H9 (cell line): ENCODE data around the gene GAL3ST3. TPM values are rescaled to one million over a fixed set of nuclear protein-coding genes. Genes with fewer than 3 reads are reported as not detected.
"Not testable (repeated sequence)": the region's sequence is repeated elsewhere in the genome, so short reads cannot be mapped to it uniquely, and the experiment has no call there.

ENCODE experiments used
- DNase-seq: peaks from one replicate; pipeline ENCODE4 v3.0.0-alpha.2; 2017
- H2AFZ ChIP-seq: one replicate; pipeline ENCODE4 v1.6.1; 2013; ENCODE audit warnings: mild to moderate bottlenecking, low read length, control low read depth, moderate library complexity
- H2AK5ac ChIP-seq: 2 replicates; pipeline ENCODE4 v1.6.1; 2013; ENCODE audit warnings: low read length, control low read depth, mixed read lengths; ENCODE audit not compliant: insufficient read length
- H2BK120ac ChIP-seq: one replicate; pipeline ENCODE4 v1.6.1; 2013; ENCODE audit warnings: low read depth, mild to moderate bottlenecking, low read length, control low read depth, inconsistent platforms; ENCODE audit not compliant: poor library complexity, severe bottlenecking
- H2BK12ac ChIP-seq: 2 replicates; pipeline ENCODE4 v1.6.1; 2013; ENCODE audit warnings: low read length, control low read depth, mixed read lengths, low read depth; ENCODE audit not compliant: insufficient read length
- H2BK15ac ChIP-seq: 2 replicates; pipeline ENCODE4 v1.6.1; 2013; ENCODE audit warnings: low read depth, low read length, control low read depth
- H2BK20ac ChIP-seq: one replicate; pipeline ENCODE4 v1.6.1; 2013; ENCODE audit warnings: low read depth, mild to moderate bottlenecking, low read length, control low read depth, inconsistent platforms; ENCODE audit not compliant: poor library complexity, severe bottlenecking
- H2BK5ac ChIP-seq: 2 replicates; pipeline ENCODE4 v1.6.1; 2013; ENCODE audit warnings: low read length, control low read depth, mixed read lengths; ENCODE audit not compliant: insufficient read length
- H3K14ac ChIP-seq: 2 replicates; pipeline ENCODE4 v1.6.1; 2013; ENCODE audit warnings: low read length, control low read depth; ENCODE audit not compliant: insufficient read depth
- H3K18ac ChIP-seq: 2 replicates; pipeline ENCODE4 v1.6.1; 2013; ENCODE audit warnings: low read depth, mild to moderate bottlenecking, mixed read lengths, low read length, control low read depth; ENCODE audit not compliant: insufficient read length
- H3K23ac ChIP-seq: 2 replicates; pipeline ENCODE4 v1.6.1; 2013; ENCODE audit warnings: low read length, control low read depth, mixed read lengths, low read depth; ENCODE audit not compliant: insufficient read length
- H3K23me2 ChIP-seq: 2 replicates; pipeline ENCODE4 v1.6.1; 2013; ENCODE audit warnings: low read depth, mild to moderate bottlenecking, mixed read lengths, low read length, control low read depth; ENCODE audit not compliant: insufficient read length, poor library complexity, severe bottlenecking
- H3K27ac ChIP-seq: 2 replicates; pipeline ENCODE4 v1.5.1; 2013; ENCODE audit warnings: low read length, control low read depth, mixed read lengths, low read depth; ENCODE audit not compliant: insufficient read length
- H3K27me3 ChIP-seq: 2 replicates; pipeline ENCODE4 v1.6.1; 2013; ENCODE audit warnings: low read length, control low read depth, inconsistent platforms; ENCODE audit not compliant: insufficient read depth
- H3K4ac ChIP-seq: 2 replicates; pipeline ENCODE4 v1.6.1; 2013; ENCODE audit warnings: low read depth, mild to moderate bottlenecking, control low read depth, inconsistent platforms, low read length, moderate library complexity
- H3K4me1 ChIP-seq: 2 replicates; pipeline ENCODE4 v1.6.1; 2013; ENCODE audit warnings: low read length, control low read depth, inconsistent platforms; ENCODE audit not compliant: insufficient read depth
- H3K4me2 ChIP-seq: 2 replicates; pipeline ENCODE4 v1.6.1; 2013; ENCODE audit warnings: low read length, control low read depth, mixed read lengths; ENCODE audit not compliant: insufficient read length, insufficient read depth
- H3K56ac ChIP-seq: 2 replicates; pipeline ENCODE4 v1.6.1; 2013; ENCODE audit warnings: low read depth, mild to moderate bottlenecking, mixed read lengths, low read length, control low read depth; ENCODE audit not compliant: insufficient read length
- H3K79me1 ChIP-seq: 2 replicates; pipeline ENCODE4 v1.6.1; 2013; ENCODE audit warnings: low read depth, mild to moderate bottlenecking, moderate library complexity, low read length, control low read depth, inconsistent platforms; ENCODE audit not compliant: insufficient read depth, poor library complexity, severe bottlenecking
- H3K79me2 ChIP-seq: 2 replicates; pipeline ENCODE4 v1.6.1; 2013; ENCODE audit warnings: low read length, control low read depth, inconsistent platforms; ENCODE audit not compliant: insufficient read depth
- H3K9ac ChIP-seq: 2 replicates; pipeline ENCODE4 v1.6.1; 2013; ENCODE audit warnings: low read length, control low read depth, mixed read lengths; ENCODE audit not compliant: insufficient read length; ENCODE audit errors: extremely low read depth
- H3K9me3 ChIP-seq: one replicate; pipeline ENCODE4 v1.6.1; 2013; ENCODE audit warnings: low read depth, low read length, inconsistent platforms; ENCODE audit not compliant: control insufficient read depth
- H3T11ph ChIP-seq: one replicate; pipeline ENCODE4 v1.6.1; 2013; ENCODE audit warnings: mild to moderate bottlenecking, low read length, control low read depth, inconsistent platforms
- H4K20me1 ChIP-seq: one replicate; pipeline ENCODE4 v1.6.1; 2013; ENCODE audit not compliant: control insufficient read depth, insufficient read length, insufficient read depth
- H4K5ac ChIP-seq: 2 replicates; pipeline ENCODE4 v1.6.1; 2013; ENCODE audit warnings: low read depth, mild to moderate bottlenecking, mixed read lengths, low read length, control low read depth; ENCODE audit not compliant: insufficient read length
- H4K8ac ChIP-seq: replicated peaks from 2 replicates; pipeline ENCODE4 v1.6.1; 2013; ENCODE audit warnings: low read length, control low read depth, mixed read lengths, low read depth; ENCODE audit not compliant: insufficient read length
- H4K91ac ChIP-seq: 2 replicates; pipeline ENCODE4 v1.6.1; 2013; ENCODE audit warnings: low read depth, mild to moderate bottlenecking, moderate library complexity, mixed read lengths, low read length, control low read depth; ENCODE audit not compliant: insufficient read length
- H3K27ac Mint-ChIP-seq, 3 experiments: 2 replicates in 2 of 3; 3 replicates in 1 of 3; pipeline ENCODE4 v1.8.0; 2020 to 2021; ENCODE audit warnings: mixed read lengths in 3 of 3, mild to moderate bottlenecking in 1 of 3, moderate library complexity in 1 of 3
- H3K27me3 Mint-ChIP-seq: 2 replicates; pipeline ENCODE4 v1.8.0; 2021; ENCODE audit warnings: low read depth, mild to moderate bottlenecking, moderate library complexity, mixed read lengths
- H3K36me3 Mint-ChIP-seq, 3 experiments: 2 replicates in 2 of 3; 3 replicates in 1 of 3; pipeline ENCODE4 v1.8.0; 2020 to 2021; ENCODE audit warnings: low read depth in 3 of 3, mixed read lengths in 3 of 3; ENCODE audit not compliant: insufficient read depth in 1 of 3
- H3K4me1 Mint-ChIP-seq, 2 experiments: 2 replicates each; pipeline ENCODE4 v1.8.0; 2020; ENCODE audit warnings: mixed read lengths in 2 of 2
- H3K4me3 Mint-ChIP-seq, 2 experiments: 2 replicates in 1 of 2; 3 replicates in 1 of 2; pipeline ENCODE4 v1.8.0; 2020 to 2021; ENCODE audit warnings: mild to moderate bottlenecking in 2 of 2, mixed read lengths in 2 of 2, moderate library complexity in 1 of 2
- H3K9me3 Mint-ChIP-seq, 2 experiments: 2 replicates in 1 of 2; 3 replicates in 1 of 2; pipeline ENCODE4 v1.8.0; 2020; ENCODE audit warnings: mild to moderate bottlenecking in 2 of 2, mixed read lengths in 2 of 2, moderate library complexity in 1 of 2
- WGBS: extraction: QIAGEN DNeasy Blood & Tissue Kit; methylation state at CpG from one replicate; pipeline ENCODE4 v1.1.7; 2013; ENCODE audit warnings: missing lambda C conversion rate, low lambda C conversion rate, mixed read lengths; ENCODE audit not compliant: insufficient read length; ENCODE audit errors: extremely low coverage; 5-methylcytosine and 5-hydroxymethylcytosine counted together
- long read RNA-seq: library from polyadenylated mRNA; unstranded; transcript quantifications from one replicate; pipeline ENCODE4 v2.0.0, GENCODE V29; 2020
- total RNA-seq: library from RNA; stranded (reverse); gene quantifications from 2 replicates; pipeline ENCODE4 v1.2.1, GENCODE V29; 2021
- TF ChIP-seq, protein P1 (sequence below): fragments of 200-600 bp; sonication (generic); conservative IDR thresholded peaks from 3 replicates; pipeline ENCODE4 v1.8.0; 2021; ENCODE audit warnings: antibody characterized with exemption, mild to moderate bottlenecking

The GAL3ST3 gene
- total RNA-seq: 17.2 and 19.8 TPM in 2 replicates
- long read RNA-seq, transcript GAL3ST3-201 (3 exons, 2,133 nt): major isoform, 11 of 15 reads
- long read RNA-seq, partial matches to known transcripts: 1 of 15 reads
- long read RNA-seq, other reads (novel, unspliced or antisense): 3 of 15 reads

DNA sequence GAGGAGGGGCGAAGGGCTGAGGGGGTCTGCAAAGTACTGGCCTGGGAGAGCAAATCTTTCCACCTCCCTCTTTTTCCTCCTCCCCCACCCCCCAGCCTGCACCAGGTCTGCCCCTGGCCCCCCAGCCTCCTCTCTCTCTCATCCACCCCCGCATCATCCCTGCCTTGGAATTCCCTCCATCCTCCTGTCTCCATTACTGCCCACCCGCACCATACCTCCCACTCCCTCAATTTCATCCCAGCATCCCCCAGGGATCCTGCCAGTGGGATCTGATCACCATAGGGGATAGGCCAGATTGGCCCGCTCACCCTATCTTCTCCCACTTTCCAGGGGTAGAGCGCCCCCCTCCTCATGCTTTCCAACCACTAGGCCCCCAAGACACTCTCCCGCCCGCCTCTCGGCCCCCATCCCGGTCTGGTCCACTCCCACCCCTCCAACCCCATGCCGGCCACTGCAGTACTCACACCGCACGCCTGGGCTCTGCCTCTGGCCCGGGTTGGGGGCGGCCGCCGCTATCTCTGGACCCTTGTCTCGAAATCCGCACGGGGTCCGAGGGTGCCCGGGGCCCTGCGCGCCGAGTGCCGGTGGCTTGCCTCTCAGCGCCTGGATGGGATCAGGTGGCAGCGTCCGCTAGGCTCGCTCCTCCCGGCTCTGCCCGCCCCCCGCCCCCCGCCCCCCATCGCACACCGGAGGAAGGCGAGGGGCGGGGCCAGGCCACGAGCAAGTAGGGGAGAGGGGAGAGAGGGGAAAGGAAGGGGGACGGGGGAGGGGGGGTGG, at the start of gene GAL3ST3:
Gene GAL3ST3, minus strand, starts transcription at position 615 of the 777 bp plus-strand sequence. CDS start 3,746 bp downstream, outside the sequence.
- Histone ChIP-seq H2BK12ac (no peak within 1 kb of the TSS), H3K14ac (no peak within 1 kb of the TSS; the same call in 1 of the 2 replicates), H4K5ac (no peak within 1 kb of the TSS), H2BK20ac (no peak within 1 kb of the TSS), H3K9ac (peak within 1 kb of the TSS; percentile 40), H3K9me3 (no peaks in the 10 kb centered on the region), H4K91ac (no peak within 1 kb of the TSS), H3K4ac (no peak within 1 kb of the TSS), H4K8ac (no peak within 1 kb of the TSS), H3K79me1 (peaks cover 7% of the 10 kb centered on the region), H3K4me1 (peaks cover 6% of the 10 kb centered on the region; the same call in 1 of the 2 replicates), H3K27ac (no peak within 1 kb of the TSS), H3K4me2 (peak within 1 kb of the TSS; percentile 74), H3K79me2 (peaks cover 12% of the 10 kb centered on the region; the same call in 1 of the 2 replicates), H3K56ac (no peak within 1 kb of the TSS), H2BK15ac (no peak within 1 kb of the TSS), H2AFZ (no peak within 1 kb of the TSS), H3K23me2 (peaks cover 15% of the 10 kb centered on the region), H3K23ac (no peak within 1 kb of the TSS), H2BK5ac (no peak within 1 kb of the TSS), H3K18ac (no peak within 1 kb of the TSS), H2BK120ac (no peak within 1 kb of the TSS), H3K27me3 (no peaks in the 10 kb centered on the region), H3T11ph (no peak within 1 kb of the TSS), H4K20me1 (peaks cover 3% of the 10 kb centered on the region), H2AK5ac (no peak within 1 kb of the TSS)
- H3K27me3 Mint-ChIP-seq: no peaks in the 10 kb centered on the region; the same call in 1 of the 2 replicates
- peak within 1 kb of the TSS; percentile 84 to 94 for H3K4me3 Mint-ChIP-seq
- WGBS: no CpG with 5 or more reads among the region's 39 CpGs
- peak; percentile 85 for DNase-seq
- peaks cover 13 to 26% (median 24%) of the 10 kb centered on the region in 3 experiments for H3K36me3 Mint-ChIP-seq
- H3K9me3 Mint-ChIP-seq: no peaks in the 10 kb centered on the region
- H3K27ac Mint-ChIP-seq: peak within 1 kb of the TSS in 1 of 3 experiments; percentile 77; a peak in 2 of 7 replicates
- TF ChIP-seq, protein P1, sequence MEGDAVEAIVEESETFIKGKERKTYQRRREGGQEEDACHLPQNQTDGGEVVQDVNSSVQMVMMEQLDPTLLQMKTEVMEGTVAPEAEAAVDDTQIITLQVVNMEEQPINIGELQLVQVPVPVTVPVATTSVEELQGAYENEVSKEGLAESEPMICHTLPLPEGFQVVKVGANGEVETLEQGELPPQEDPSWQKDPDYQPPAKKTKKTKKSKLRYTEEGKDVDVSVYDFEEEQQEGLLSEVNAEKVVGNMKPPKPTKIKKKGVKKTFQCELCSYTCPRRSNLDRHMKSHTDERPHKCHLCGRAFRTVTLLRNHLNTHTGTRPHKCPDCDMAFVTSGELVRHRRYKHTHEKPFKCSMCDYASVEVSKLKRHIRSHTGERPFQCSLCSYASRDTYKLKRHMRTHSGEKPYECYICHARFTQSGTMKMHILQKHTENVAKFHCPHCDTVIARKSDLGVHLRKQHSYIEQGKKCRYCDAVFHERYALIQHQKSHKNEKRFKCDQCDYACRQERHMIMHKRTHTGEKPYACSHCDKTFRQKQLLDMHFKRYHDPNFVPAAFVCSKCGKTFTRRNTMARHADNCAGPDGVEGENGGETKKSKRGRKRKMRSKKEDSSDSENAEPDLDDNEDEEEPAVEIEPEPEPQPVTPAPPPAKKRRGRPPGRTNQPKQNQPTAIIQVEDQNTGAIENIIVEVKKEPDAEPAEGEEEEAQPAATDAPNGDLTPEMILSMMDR: peak; percentile 14; the same call in 1 of the 3 replicates
- peaks cover 38 to 52% of the 10 kb centered on the region in 2 experiments for H3K4me1 Mint-ChIP-seq

- not testable (repeated sequence) for H4K91ac ChIP-seq
Observed at GRCh38 chr11:66092125-66092524, 43.2 kb upstream of the GAL3ST3 start.

More at GRCh38 chr11:66092125-66092524, 43.2 kb upstream of the GAL3ST3 start:
- not testable (repeated sequence) for H2BK120ac ChIP-seq, H3K18ac ChIP-seq, H3K79me2 ChIP-seq, H3K36me3 Mint-ChIP-seq, H3K4me3 Mint-ChIP-seq, H2BK20ac ChIP-seq, H3K23ac ChIP-seq, H3K4me1 ChIP-seq, H3K4ac ChIP-seq, H3K27ac Mint-ChIP-seq, H3K27me3 ChIP-seq, H2BK15ac ChIP-seq, H3K4me2 ChIP-seq, H2BK12ac ChIP-seq, H3K9me3 ChIP-seq, H4K8ac ChIP-seq, H2AK5ac ChIP-seq, H2AFZ ChIP-seq, DNase-seq, H4K5ac ChIP-seq, H3K56ac ChIP-seq, H3T11ph ChIP-seq, H3K79me1 ChIP-seq, H2BK5ac ChIP-seq, H3K27ac ChIP-seq, H3K27me3 Mint-ChIP-seq, H3K4me1 Mint-ChIP-seq, H3K23me2 ChIP-seq, H3K14ac ChIP-seq, H3K9me3 Mint-ChIP-seq, H3K9ac ChIP-seq, H4K20me1 ChIP-seq
- WGBS: no CpG with 5 or more reads among the region's 2 CpGs
